HEK293 (cell line): ENCODE measurements around the gene PRCC.

ENCODE experiments used
- CTCF ChIA-PET: fragments of 350-600 bp; formaldehyde crosslinking; extraction: SDS; loops from one replicate; lab custom pipeline; 2021; ENCODE audit warnings: antibody characterized with exemption; lab: Yijun Ruan, JAX
- POLR2A ChIA-PET: fragments of 300-600 bp; formaldehyde crosslinking; extraction: SDS; loops from one replicate; lab custom pipeline; 2020; ENCODE audit warnings: antibody characterized with exemption, inconsistent platforms; lab: Yijun Ruan, JAX
- H3K27ac ChIP-seq: fragments of 200-500 bp; sonication (Bioruptor generic); 2 replicates; pipeline ENCODE4 v1.5.1; 2014; ENCODE audit warnings: low read depth, low read length, control low read depth, inconsistent platforms; ENCODE audit errors: extremely low read depth
- H3K36me3 ChIP-seq, 2 experiments: fragments of 200-500 bp in 1 of 2; sonication (Bioruptor generic) in 1 of 2; 1 replicate in 1 of 2; 2 replicates in 1 of 2; pipeline ENCODE4 v1.5.1; 2014 to 2017; ENCODE audit warnings: inconsistent platforms in 2 of 2, low read length in 2 of 2; ENCODE audit not compliant: control insufficient read depth in 2 of 2, insufficient read depth in 1 of 2
- H3K4me1 ChIP-seq: fragments of 200-500 bp; sonication (Bioruptor generic); 2 replicates; pipeline ENCODE4 v1.5.1; 2014; ENCODE audit warnings: mild to moderate bottlenecking, low read length, inconsistent platforms; ENCODE audit not compliant: control insufficient read depth, insufficient read depth
- H3K4me3 ChIP-seq: 2 replicates; pipeline ENCODE4 v1.5.1; 2011; ENCODE audit warnings: low read depth, mild to moderate bottlenecking, control low read depth, low read length, moderate library complexity
- H3K9me3 ChIP-seq: fragments of 200-500 bp; sonication (Bioruptor generic); 2 replicates; pipeline ENCODE4 v1.5.1; 2014; ENCODE audit warnings: low read depth, low read length, inconsistent platforms; ENCODE audit not compliant: control insufficient read depth, insufficient read depth
- EGR2 ChIP-seq: fragments of 450-650 bp; formaldehyde crosslinking; IDR thresholded peaks from 2 replicates; pipeline ENCODE4 v1.5.1; 2016; ENCODE audit warnings: low read depth, missing biosample characterization, missing genetic modification characterization
- GLIS2 ChIP-seq: fragments of 450-650 bp; formaldehyde crosslinking; IDR thresholded peaks from 2 replicates; pipeline ENCODE4 v1.5.1; 2016; ENCODE audit warnings: missing biosample characterization, missing genetic modification characterization
- HOXD13 ChIP-seq: sonication (generic); formaldehyde crosslinking; IDR thresholded peaks from 2 replicates; pipeline ENCODE4 v1.8.0; 2022; ENCODE audit warnings: missing genetic modification reagents, borderline replicate concordance
- KLF16 ChIP-seq: fragments of 450-650 bp; formaldehyde crosslinking; IDR thresholded peaks from 2 replicates; pipeline ENCODE4 v1.5.1; 2017; ENCODE audit warnings: missing biosample characterization, missing genetic modification characterization
- PRDM1 ChIP-seq: fragments of 450-650 bp; formaldehyde crosslinking; IDR thresholded peaks from 2 replicates; pipeline ENCODE4; 2016; ENCODE audit warnings: missing biosample characterization, missing genetic modification characterization
- PRDM10 ChIP-seq: fragments of 450-650 bp; formaldehyde crosslinking; IDR thresholded peaks from 2 replicates; pipeline ENCODE4 v1.5.1; 2016; ENCODE audit warnings: missing biosample characterization, missing genetic modification characterization
- ZBTB20 ChIP-seq: fragments of 450-650 bp; formaldehyde crosslinking; IDR thresholded peaks from 2 replicates; pipeline ENCODE4 v1.5.1; 2016; ENCODE audit warnings: missing biosample characterization, missing genetic modification characterization
- ZFHX2 ChIP-seq: fragments of 450-650 bp; formaldehyde crosslinking; conservative IDR thresholded peaks from 2 replicates; pipeline ENCODE4 v1.5.1; 2016; ENCODE audit warnings: missing biosample characterization, missing genetic modification characterization
- ZIC2 ChIP-seq: fragments of 450-650 bp; formaldehyde crosslinking; IDR thresholded peaks from 2 replicates; pipeline ENCODE4 v1.5.1; 2016; ENCODE audit warnings: missing biosample characterization, missing genetic modification characterization
- ZNF146 ChIP-seq: fragments of 450-650 bp; formaldehyde crosslinking; IDR thresholded peaks from 2 replicates; pipeline ENCODE4 v1.5.1; 2016; ENCODE audit warnings: missing biosample characterization, missing genetic modification characterization
- ZNF37A ChIP-seq: fragments of 450-650 bp; IDR thresholded peaks from 2 replicates; pipeline ENCODE4 v1.5.1; 2018; ENCODE audit warnings: missing biosample characterization, missing genetic modification characterization
- ZNF391 ChIP-seq: fragments of 450-650 bp; formaldehyde crosslinking; IDR thresholded peaks from 2 replicates; pipeline ENCODE4 v1.5.1; 2016; ENCODE audit warnings: low read depth, missing biosample characterization, missing genetic modification characterization, borderline replicate concordance
- ZNF398 ChIP-seq: fragments of 450-650 bp; formaldehyde crosslinking; IDR thresholded peaks from 2 replicates; pipeline ENCODE4 v1.5.1; 2017; ENCODE audit warnings: missing biosample characterization, missing genetic modification characterization
- ZNF561 ChIP-seq: fragments of 450-650 bp; IDR thresholded peaks from 2 replicates; pipeline ENCODE4 v1.5.1; 2018; ENCODE audit warnings: missing biosample characterization, missing genetic modification characterization, borderline replicate concordance
- ZNF791 ChIP-seq: fragments of 450-650 bp; formaldehyde crosslinking; IDR thresholded peaks from 2 replicates; pipeline ENCODE4 v1.5.1; 2016; ENCODE audit warnings: missing biosample characterization, missing genetic modification characterization
- ZSCAN23 ChIP-seq: fragments of 450-650 bp; formaldehyde crosslinking; IDR thresholded peaks from 2 replicates; pipeline ENCODE4 v1.5.1; 2016; ENCODE audit warnings: missing biosample characterization, missing genetic modification characterization
- TF ChIP-seq, protein P1 (sequence below): fragments of 450-650 bp; formaldehyde crosslinking; IDR thresholded peaks from 2 replicates; pipeline ENCODE4 v1.5.1; 2016; ENCODE audit warnings: missing biosample characterization, missing genetic modification characterization

PRCC gene

GRCh38 chr1:156816561-156817328 lies 49.4 kb downstream of the PRCC start, which contains the start of gene SH2D2A (continued):
- TF ChIP-seq, protein P1, sequence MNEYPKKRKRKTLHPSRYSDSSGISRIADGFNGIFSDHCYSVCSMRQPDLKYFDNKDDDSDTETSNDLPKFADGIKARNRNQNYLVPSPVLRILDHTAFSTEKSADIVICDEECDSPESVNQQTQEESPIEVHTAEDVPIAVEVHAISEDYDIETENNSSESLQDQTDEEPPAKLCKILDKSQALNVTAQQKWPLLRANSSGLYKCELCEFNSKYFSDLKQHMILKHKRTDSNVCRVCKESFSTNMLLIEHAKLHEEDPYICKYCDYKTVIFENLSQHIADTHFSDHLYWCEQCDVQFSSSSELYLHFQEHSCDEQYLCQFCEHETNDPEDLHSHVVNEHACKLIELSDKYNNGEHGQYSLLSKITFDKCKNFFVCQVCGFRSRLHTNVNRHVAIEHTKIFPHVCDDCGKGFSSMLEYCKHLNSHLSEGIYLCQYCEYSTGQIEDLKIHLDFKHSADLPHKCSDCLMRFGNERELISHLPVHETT = no peak
- TF ChIP-seq ZNF37A (tag by site-specific recombination) = no peak
- no peak for TF ChIP-seq ZSCAN23 (tag by site-specific recombination)
- TF ChIP-seq ZNF146 = no peak
- TF ChIP-seq ZNF391 = no peak
- TF ChIP-seq ZNF398 (tag by site-specific recombination) = 0 out of 2 replicates have a peak, but pooled peaks have one; percentile 28
- TF ChIP-seq PRDM1 (tag by site-specific recombination) = 0 out of 2 replicates have a peak, but pooled peaks have one; percentile 57
- peak; percentile 27; the same call in 1 of the 2 replicates for TF ChIP-seq ZIC2 (tag by site-specific recombination)
- TF ChIP-seq GLIS2 = 0 out of 2 replicates have a peak, but pooled peaks have one; percentile 25

GRCh38 chr1:156821801-156822200 lies 54.5 kb downstream of the PRCC start:
- Histone ChIP-seq H3K27ac (no peak overlapping the region), H3K9me3 (no peaks in the 10 kb centered on the region), H3K4me3 (no peak overlapping the region), H3K36me3 (no peaks in the 10 kb centered on the region), H3K4me1 (no peaks in the 10 kb centered on the region)
- TF ChIP-seq PRDM10 (tag by site-specific recombination) = 0 out of 2 replicates have a peak, but pooled peaks have one; percentile 15
- no peak for TF ChIP-seq ZBTB20 (tag by site-specific recombination)
- no peak for TF ChIP-seq ZNF561 (tag by site-specific recombination)
- ChIA-PET POLR2A (interaction anchor here (0.7 kb wide), 1 partner anchor 73 kb away, joined by 6 read pairs; no protein-coding TSS in a partner anchor), CTCF (interaction anchor here (1.3 to 2.2 kb wide), 6 partner anchors 12 to 133 kb away, joined by 3 to 20 read pairs (median 8); partner anchors contain the start of gene NTRK1)

- no peaks in the 10 kb centered on the region for H3K4me1 ChIP-seq
- H3K36me3 ChIP-seq = no peaks in the 10 kb centered on the region
- H3K9me3 ChIP-seq = no peaks in the 10 kb centered on the region
- no peak overlapping the region for H3K27ac ChIP-seq
- ChIA-PET POLR2A (interaction anchor here (0.6 to 0.7 kb wide), 3 partner anchors 72 to 145 kb away, joined by 3 to 6 read pairs (median 3); no protein-coding TSS in a partner anchor), CTCF (interaction anchor here (2.0 to 2.6 kb wide), 4 partner anchors 16 to 133 kb away, joined by 9 to 20 read pairs (median 12); partner anchors contain the start of gene NTRK1)
- no peak for TF ChIP-seq KLF16 (tag by site-specific recombination)
- TF ChIP-seq ZNF791 (tag by site-specific recombination) = no peak
- TF ChIP-seq HOXD13 = no peak
- no peak for TF ChIP-seq EGR2 (tag by site-specific recombination)
- TF ChIP-seq ZFHX2 = no peak
- TF ChIP-seq, all 188 proteins: peak for 0
- no peak overlapping the region for H3K4me3 ChIP-seq
Measured at GRCh38 chr1:156822680-156823079, 55.3 kb downstream of the PRCC start.
